Stomach (tissue), 9 donors: ENCODE measurements around the gene CLASP2. TPM values are rescaled to one million over a fixed set of nuclear protein-coding genes. Genes with fewer than 3 reads are reported as not detected.
"Not testable (repeated sequence)": the region's sequence is repeated elsewhere in the genome, so short reads cannot be mapped to it uniquely, and the experiment has no call there.

Experiments used
- DNase-seq, 2 donors: peaks; one replicate each; pipeline versions ENCODE4 v3.0.0 to v3.0.0-alpha.2; 2013 to 2019
- H3K27ac ChIP-seq, 5 donors: fragments of 200-600 bp in 4 of 5; sonication (generic) in 4 of 5; one replicate each; pipeline ENCODE4 v1.5.1; 2013 to 2019; ENCODE audit warnings: mild to moderate bottlenecking in 1 of 5, moderate library complexity in 1 of 5
- H3K27me3 ChIP-seq, 3 donors: fragments of 200-600 bp; sonication (generic); one replicate each; pipeline ENCODE4 v1.5.1; 2017 to 2019; ENCODE audit warnings: mixed run types in 1 of 3
- H3K36me3 ChIP-seq, 4 donors: fragments of 200-600 bp; sonication (generic); 1 replicate in 3 of 4; 2 replicates in 1 of 4; pipeline ENCODE4 v1.5.1; 2016 to 2019
- H3K4me1 ChIP-seq, 4 donors: fragments of 200-600 bp; sonication (generic); one replicate each; pipeline ENCODE4 v1.5.1; 2016 to 2019
- H3K4me3 ChIP-seq, 4 donors: fragments of 200-600 bp; sonication (generic) in 3 of 4; one replicate each; pipeline ENCODE4 v1.5.1; 2016 to 2019; ENCODE audit warnings: mild to moderate bottlenecking in 1 of 4
- H3K9me3 ChIP-seq, 4 donors: fragments of 200-600 bp; sonication (generic); one replicate each; pipeline ENCODE4 v1.5.1; 2016 to 2019
- EP300 ChIP-seq: sonication (generic); formaldehyde crosslinking; IDR thresholded peaks from one replicate; pipeline ENCODE4 v1.6.1; 2017; ENCODE audit warnings: antibody characterized with exemption
- POLR2A ChIP-seq, 4 donors: fragments of 450-650 bp; IDR thresholded peaks; one replicate each; pipeline ENCODE4 v1.6.1; 2016; ENCODE audit warnings: antibody characterized with exemption in 4 of 4, control low read depth in 2 of 4, mild to moderate bottlenecking in 1 of 4, moderate library complexity in 1 of 4
- POLR2AphosphoS5 ChIP-seq, 3 donors: sonication (generic); formaldehyde crosslinking; IDR thresholded peaks; one replicate each; pipeline ENCODE4 v1.6.1; 2016; ENCODE audit warnings: antibody characterized with exemption in 3 of 3
- WGBS, 5 donors: extraction: QIAGEN DNeasy Blood & Tissue Kit in 3 of 5; methylation state at CpG; one replicate each; pipeline versions ENCODE4 v1.1.5 to v1.1.7; 2013 to 2018; 5-methylcytosine and 5-hydroxymethylcytosine counted together
- intact Hi-C: fragments of 100-400 bp; cut with DNase I; formaldehyde crosslinking; loops from one replicate; pipeline ENCODE4 v1.15.1; 2023; ENCODE audit warnings: low total_unique reads
- polyA plus RNA-seq, 3 donors: library from polyadenylated mRNA; stranded (reverse); fragments of 200-250 nt; gene quantifications; one replicate each; pipeline ENCODE4 v1.2.3, GENCODE V29; 2013
- total RNA-seq, 5 donors: library from RNA; depleted of rRNA; stranded (reverse); fragments of >200 nt; gene quantifications; one replicate each; pipeline versions ENCODE4 v1.1.0 to v1.2.3, GENCODE V29; 2014 to 2016
- TF ChIP-seq, protein P1 (sequence below), 7 experiments: fragments of 450-650 bp in 4 of 7; fragments of 200-600 bp in 3 of 7; sonication (generic) in 3 of 7; IDR thresholded peaks; one replicate each; pipeline ENCODE4 v1.5.1; 2016 to 2019; ENCODE audit warnings: antibody characterized with exemption in 7 of 7, control low read depth in 2 of 7, mild to moderate bottlenecking in 1 of 7
- donor health status: healthy with polysubstance abuse.
- donor health status: Bipolar disorder and iron deficiency.
- donor health status: healthy.

The CLASP2 gene
- total and polyA plus RNA-seq, 8 donors, result 6.3 to 136 (median 44.1) TPM

DNA sequence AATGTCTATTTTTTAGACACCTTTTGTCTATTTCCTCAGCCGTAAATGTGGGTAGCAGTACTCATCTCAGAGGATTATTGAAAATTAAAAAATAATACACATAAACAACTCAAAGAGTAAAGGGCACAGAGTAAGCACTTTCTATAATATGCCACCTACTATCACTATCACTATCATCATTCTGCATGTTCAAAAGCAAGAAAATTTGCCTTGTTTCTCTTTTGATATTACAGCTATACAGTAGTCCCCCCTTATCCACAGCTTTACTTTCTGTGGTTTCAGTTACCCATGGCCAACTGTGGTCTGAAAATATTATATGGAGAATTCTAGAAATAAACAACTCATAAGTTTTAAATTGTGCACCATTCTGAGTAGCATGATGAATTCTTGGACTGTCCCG is 27.7 kb downstream of the CLASP2 start:
- no peak overlapping the region for H3K27ac ChIP-seq
- no peak for DNase-seq
- intact Hi-C loops, result no loop called here
- H3K4me3 ChIP-seq, result no peak overlapping the region
- TF ChIP-seq, protein P1, sequence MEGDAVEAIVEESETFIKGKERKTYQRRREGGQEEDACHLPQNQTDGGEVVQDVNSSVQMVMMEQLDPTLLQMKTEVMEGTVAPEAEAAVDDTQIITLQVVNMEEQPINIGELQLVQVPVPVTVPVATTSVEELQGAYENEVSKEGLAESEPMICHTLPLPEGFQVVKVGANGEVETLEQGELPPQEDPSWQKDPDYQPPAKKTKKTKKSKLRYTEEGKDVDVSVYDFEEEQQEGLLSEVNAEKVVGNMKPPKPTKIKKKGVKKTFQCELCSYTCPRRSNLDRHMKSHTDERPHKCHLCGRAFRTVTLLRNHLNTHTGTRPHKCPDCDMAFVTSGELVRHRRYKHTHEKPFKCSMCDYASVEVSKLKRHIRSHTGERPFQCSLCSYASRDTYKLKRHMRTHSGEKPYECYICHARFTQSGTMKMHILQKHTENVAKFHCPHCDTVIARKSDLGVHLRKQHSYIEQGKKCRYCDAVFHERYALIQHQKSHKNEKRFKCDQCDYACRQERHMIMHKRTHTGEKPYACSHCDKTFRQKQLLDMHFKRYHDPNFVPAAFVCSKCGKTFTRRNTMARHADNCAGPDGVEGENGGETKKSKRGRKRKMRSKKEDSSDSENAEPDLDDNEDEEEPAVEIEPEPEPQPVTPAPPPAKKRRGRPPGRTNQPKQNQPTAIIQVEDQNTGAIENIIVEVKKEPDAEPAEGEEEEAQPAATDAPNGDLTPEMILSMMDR (IDR thresholded peaks at IDR 0.05), result no peak
- TF ChIP-seq POLR2A (IDR thresholded peaks at IDR 0.05) (no peak), EP300 (no peak), POLR2AphosphoS5 (IDR thresholded peaks at IDR 0.05) (no peak)
- H3K36me3 ChIP-seq, result peaks cover 0 to 28% (median 11%) of the 10 kb centered on the region in 4 donors
- H3K9me3 ChIP-seq, result no peaks in the 10 kb centered on the region
- 95 to 100% (median 97%) methylated on average over 2 of the region's 2 CpGs for WGBS, 5 donors
- no peaks in the 10 kb centered on the region for H3K4me1 ChIP-seq
- H3K27me3 ChIP-seq, result no peaks in the 10 kb centered on the region

DNA sequence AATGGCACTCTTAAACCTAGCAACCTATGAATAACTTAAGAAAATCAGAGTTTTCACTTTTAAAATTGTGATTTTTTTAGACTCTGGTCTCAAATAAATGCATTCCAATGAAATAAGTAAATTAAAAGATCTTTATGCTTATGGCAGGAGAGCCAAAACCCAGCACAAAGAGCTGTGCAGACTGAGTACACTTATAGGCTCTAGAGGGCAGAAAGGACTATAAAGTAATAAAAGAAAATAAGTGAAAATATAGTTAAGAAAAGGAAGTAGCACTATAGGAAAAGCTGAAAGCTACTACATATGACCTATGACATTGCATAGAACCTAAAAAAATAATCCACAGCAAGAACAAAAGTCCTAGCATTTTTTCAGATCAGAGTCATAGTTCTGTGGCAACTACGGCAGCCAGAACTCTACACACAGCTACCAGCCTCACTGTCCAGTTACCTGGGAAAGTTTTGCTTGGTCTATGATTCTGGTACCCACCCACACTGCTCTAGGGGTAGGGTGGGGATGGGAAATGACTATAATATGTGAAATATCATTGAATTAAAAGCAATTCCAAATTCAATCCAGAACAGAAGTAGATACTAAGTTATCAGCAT is 30.5 kb downstream of the CLASP2 start:
- Histone ChIP-seq H3K4me3 (no peak overlapping the region), H3K9me3 (no peaks in the 10 kb centered on the region), H3K4me1 (no peaks in the 10 kb centered on the region), H3K27me3 (no peaks in the 10 kb centered on the region), H3K27ac (no peak overlapping the region), H3K36me3 (peaks cover 3 to 51% (median 28%) of the 10 kb centered on the region in 4 donors)
- intact Hi-C loops, result no loop called here
- TF ChIP-seq EP300 (no peak), POLR2AphosphoS5 (IDR thresholded peaks at IDR 0.05) (no peak)
- DNase-seq, result no peak
- 82 to 94% (median 91%) methylated on average over 1 of the region's 1 CpG for WGBS, 5 donors

DNA sequence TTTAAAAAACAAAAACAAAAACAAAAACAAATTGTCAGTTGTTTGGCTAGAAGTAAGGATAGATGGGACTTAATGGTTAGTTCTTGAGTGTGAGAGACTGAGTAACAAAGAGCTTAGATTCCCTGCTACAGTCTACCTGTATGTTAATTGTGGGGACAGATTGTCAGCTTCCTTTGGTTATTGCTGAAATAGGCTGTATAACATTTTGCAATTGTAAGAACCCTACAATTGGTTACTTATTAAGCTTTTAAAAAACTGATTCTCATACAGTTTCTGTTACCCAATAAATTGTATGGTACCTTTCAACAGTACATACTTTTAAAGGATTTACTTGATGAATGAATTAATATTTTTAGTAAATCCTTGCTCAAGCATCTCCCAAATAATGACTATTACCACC is 35.3 kb downstream of the CLASP2 start:
- H3K9me3 ChIP-seq, result peaks cover 0 to 13% (median 7%) of the 10 kb centered on the region in 4 donors
- H3K4me1 ChIP-seq, result no peaks in the 10 kb centered on the region
- H3K36me3 ChIP-seq, result peaks cover 3 to 68% (median 56%) of the 10 kb centered on the region in 4 donors
- H3K4me3 ChIP-seq, result no peak overlapping the region
- intact Hi-C loops, result no loop called here
- no peak overlapping the region for H3K27ac ChIP-seq
- DNase-seq, result no peak
- TF ChIP-seq POLR2A (IDR thresholded peaks at IDR 0.05) (no peak), POLR2AphosphoS5 (IDR thresholded peaks at IDR 0.05) (no peak), EP300 (no peak)
- TF ChIP-seq, protein P1 (IDR thresholded peaks at IDR 0.05), result no peak
- H3K27me3 ChIP-seq, result no peaks in the 10 kb centered on the region

DNA sequence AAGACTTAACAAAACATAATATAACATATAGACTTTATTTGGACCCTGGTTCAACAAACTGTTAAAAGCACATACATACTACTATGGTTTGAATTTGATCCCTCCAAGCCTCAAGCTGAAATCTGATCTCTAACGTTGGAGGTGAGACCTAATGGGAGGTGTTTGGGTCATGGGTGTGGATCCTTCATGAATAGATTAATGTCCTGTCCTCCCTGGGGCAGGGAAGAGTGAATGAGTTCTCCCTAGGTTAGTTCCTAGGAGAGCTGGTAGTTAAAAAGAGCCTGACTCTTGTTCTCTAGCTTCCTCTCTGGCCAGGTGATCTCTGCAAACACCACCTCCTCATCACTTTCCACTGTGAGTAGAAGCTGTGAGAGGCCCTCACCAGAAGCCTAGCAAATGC is 36.4 kb downstream of the CLASP2 start:
- Histone ChIP-seq H3K9me3 (peaks cover 0 to 13% (median 7%) of the 10 kb centered on the region in 4 donors), H3K27me3 (no peaks in the 10 kb centered on the region), H3K36me3 (peaks cover 3 to 66% (median 56%) of the 10 kb centered on the region in 4 donors), H3K4me1 (no peaks in the 10 kb centered on the region), H3K27ac (no peak overlapping the region), H3K4me3 (no peak overlapping the region)
- intact Hi-C loops, result no loop called here
- TF ChIP-seq EP300 (no peak), POLR2AphosphoS5 (IDR thresholded peaks at IDR 0.05) (no peak), POLR2A (IDR thresholded peaks at IDR 0.05) (no peak)
- TF ChIP-seq, protein P1 (IDR thresholded peaks at IDR 0.05), result no peak
- 31 to 56% (median 38%) methylated on average over 1 of the region's 1 CpG for WGBS, 5 donors
- no peak for DNase-seq

DNA sequence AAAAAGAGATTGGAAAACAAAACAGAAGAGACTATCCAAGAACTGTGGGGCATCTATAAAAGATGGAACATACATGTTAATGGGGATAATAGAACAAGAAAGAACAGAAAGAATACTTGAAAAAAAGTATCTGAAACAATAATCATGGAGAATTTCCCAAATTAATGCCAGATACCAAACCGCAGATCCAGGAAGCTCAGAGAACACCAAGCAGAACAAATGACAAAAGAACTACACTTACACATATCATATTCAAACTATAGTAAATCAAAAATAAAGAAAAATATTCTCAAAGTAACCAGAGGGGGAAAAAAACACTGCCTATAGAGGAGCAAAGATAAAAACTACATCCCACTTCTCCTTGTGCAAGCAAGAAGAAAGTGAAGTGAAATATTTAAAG is 40.0 kb downstream of the CLASP2 start:
- intact Hi-C loops, result no loop called here
- WGBS, 5 donors, result 95 to 100% (median 98%) methylated on average over 1 of the region's 1 CpG

DNA sequence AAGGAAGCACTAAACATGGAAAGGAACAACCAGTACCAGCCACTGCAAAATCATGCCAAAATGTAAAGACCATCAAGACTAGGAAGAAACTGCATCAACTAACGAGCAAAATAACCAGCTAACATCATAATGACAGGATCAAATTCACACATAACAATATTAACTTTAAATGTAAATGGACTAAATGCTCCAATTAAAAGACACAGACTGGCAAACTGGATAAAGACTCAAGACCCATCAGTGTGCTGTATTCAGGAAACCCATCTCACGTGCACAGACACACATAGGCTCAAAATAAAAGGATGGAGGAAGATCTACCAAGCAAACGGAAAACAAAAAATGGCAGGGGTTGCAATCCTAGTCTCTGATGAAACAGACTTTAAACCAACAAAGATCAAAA is 44.6 kb downstream of the CLASP2 start:
- DNase-seq, H3K9me3 ChIP-seq, H3K4me3 ChIP-seq, H3K4me1 ChIP-seq, H3K27ac ChIP-seq, intact Hi-C loops, H3K27me3 ChIP-seq: not testable (repeated sequence)
- WGBS, 5 donors, result 84 to 100% (median 97%) methylated on average over 2 of the region's 3 CpGs
- H3K36me3 ChIP-seq, result peaks cover 0 to 13% (median 8%) of the 10 kb centered on the region in 4 donors

More for the DNA sequence above, 40.0 kb downstream of the CLASP2 start:
- Histone ChIP-seq H3K9me3 (peaks cover 0 to 13% (median 7%) of the 10 kb centered on the region in 4 donors), H3K4me3 (no peak overlapping the region), H3K27me3 (no peaks in the 10 kb centered on the region), H3K27ac (no peak overlapping the region), H3K4me1 (no peaks in the 10 kb centered on the region), H3K36me3 (peaks cover 0 to 44% (median 30%) of the 10 kb centered on the region in 4 donors)
- no peak for TF ChIP-seq POLR2A (IDR thresholded peaks at IDR 0.05)
- no peak for DNase-seq
